22Rv1 (cell line): ENCODE measurements around the gene TK2.

Experiments
- H3K27ac ChIP-seq: fragments of 450-650 bp; 2 replicates; pipeline ENCODE4 v1.5.1; 2017
- ZFX ChIP-seq: fragments of 450-650 bp; IDR thresholded peaks from 2 replicates; pipeline ENCODE4 v1.6.1; 2017; ENCODE audit warnings: antibody characterized with exemption, borderline replicate concordance
- TF ChIP-seq, protein P1 (sequence below): fragments of 450-650 bp; IDR thresholded peaks from 2 replicates; pipeline ENCODE4 v1.5.1; 2017; ENCODE audit warnings: mild to moderate bottlenecking

The TK2 gene

GRCh38 chr16:66591018-66591417 is 41.1 kb upstream of the TK2 start:
- no peak for TF ChIP-seq ZFX
- TF ChIP-seq, protein P1, sequence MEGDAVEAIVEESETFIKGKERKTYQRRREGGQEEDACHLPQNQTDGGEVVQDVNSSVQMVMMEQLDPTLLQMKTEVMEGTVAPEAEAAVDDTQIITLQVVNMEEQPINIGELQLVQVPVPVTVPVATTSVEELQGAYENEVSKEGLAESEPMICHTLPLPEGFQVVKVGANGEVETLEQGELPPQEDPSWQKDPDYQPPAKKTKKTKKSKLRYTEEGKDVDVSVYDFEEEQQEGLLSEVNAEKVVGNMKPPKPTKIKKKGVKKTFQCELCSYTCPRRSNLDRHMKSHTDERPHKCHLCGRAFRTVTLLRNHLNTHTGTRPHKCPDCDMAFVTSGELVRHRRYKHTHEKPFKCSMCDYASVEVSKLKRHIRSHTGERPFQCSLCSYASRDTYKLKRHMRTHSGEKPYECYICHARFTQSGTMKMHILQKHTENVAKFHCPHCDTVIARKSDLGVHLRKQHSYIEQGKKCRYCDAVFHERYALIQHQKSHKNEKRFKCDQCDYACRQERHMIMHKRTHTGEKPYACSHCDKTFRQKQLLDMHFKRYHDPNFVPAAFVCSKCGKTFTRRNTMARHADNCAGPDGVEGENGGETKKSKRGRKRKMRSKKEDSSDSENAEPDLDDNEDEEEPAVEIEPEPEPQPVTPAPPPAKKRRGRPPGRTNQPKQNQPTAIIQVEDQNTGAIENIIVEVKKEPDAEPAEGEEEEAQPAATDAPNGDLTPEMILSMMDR: no peak

DNA sequence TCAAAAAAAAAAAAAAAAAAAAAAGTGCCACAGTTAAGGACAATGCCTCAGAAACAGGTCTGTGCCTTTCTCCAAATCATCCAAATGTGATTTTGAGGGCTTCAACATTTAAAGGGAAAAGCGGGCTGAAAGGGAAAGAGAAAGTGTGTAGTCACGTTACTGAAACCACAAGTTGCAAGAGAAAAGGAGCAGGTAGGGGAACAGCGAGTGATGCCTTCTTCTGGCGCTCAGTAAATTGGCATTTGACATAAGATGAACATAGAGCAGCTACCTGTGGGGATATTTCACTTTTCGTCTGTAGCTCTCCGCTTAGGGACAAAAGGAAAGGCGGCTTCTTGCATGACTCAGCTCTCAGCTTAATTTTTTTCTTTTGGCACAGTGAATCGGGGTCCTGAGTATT is 40.4 kb upstream of the TK2 start:
- TF ChIP-seq, protein P1: no peak
- TF ChIP-seq ZFX: no peak
- no peak overlapping the region for H3K27ac ChIP-seq

More at GRCh38 chr16:66591018-66591417, 41.1 kb upstream of the TK2 start:
- no peak overlapping the region for H3K27ac ChIP-seq

- no peak overlapping the region for H3K27ac ChIP-seq
- no peak for TF ChIP-seq ZFX
- TF ChIP-seq, protein P1: no peak; the same call in 1 of the 2 replicates
These were observed 39.2 kb upstream of the TK2 start for GRCh38 chr16:66588981-66589713.

- H3K27ac ChIP-seq: no peak overlapping the region
- TF ChIP-seq ZFX: no peak
- TF ChIP-seq, protein P1: no peak
These were observed 38.1 kb upstream of the TK2 start for GRCh38 chr16:66587881-66588600.

GRCh38 chr16:66585481-66586239 is 35.7 kb upstream of the TK2 start:
- H3K27ac ChIP-seq: no peak overlapping the region
- TF ChIP-seq, protein P1: no peak

DNA sequence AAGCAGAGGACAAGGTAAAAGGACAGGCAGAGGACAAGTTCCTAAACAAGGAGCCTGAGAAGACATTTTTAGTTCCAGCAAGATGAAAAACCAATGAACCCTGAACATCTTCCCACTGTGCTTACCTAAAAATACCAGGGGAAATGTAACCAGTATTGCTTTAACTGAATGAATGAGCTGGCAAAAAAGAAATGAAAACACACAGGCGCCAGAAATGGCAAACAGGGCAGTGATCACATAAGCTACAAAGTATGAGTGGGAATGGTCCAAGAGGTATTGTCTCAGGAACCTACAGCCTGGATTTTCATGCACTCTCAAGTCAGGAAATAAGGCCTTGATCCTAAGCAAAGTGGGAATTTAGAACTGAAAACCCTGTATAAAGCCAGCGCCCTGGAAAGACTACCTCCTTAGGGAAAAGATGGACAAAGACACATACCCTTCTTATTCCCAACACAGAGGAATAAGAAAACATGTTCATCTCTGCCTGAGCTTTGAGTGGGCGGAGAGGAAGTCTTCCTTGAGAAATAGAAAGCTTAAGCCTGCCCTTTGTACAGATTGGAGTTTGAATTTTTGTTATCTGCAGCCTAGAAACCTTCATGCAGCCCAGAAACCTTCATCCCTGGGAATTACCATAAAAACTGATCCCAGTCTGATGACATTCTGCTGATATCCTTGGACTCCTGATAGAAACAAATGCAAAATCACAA is 31.5 kb upstream of the TK2 start:
- no peak overlapping the region for H3K27ac ChIP-seq
- TF ChIP-seq, protein P1: no peak
- no peak for TF ChIP-seq ZFX
